H1 (cell line): Measurements from ENCODE around the gene SMG9. TPM values are rescaled to one million over a fixed set of nuclear protein-coding genes. Genes with fewer than 3 reads are reported as not detected.
A peak's percentile ranks its signal among the peaks of the same experiment; 100 is the strongest.

Experiments used
- CTCF ChIA-PET: fragments of 300-600 bp; sonication (Branson Sonifier 250); formaldehyde crosslinking; loops from one replicate; lab custom pipeline; 2021; ENCODE audit not compliant: partially characterized antibody; lab: Charles Lee
- POLR2A ChIA-PET: fragments of 300-600 bp; sonication (Branson Sonifier 250); formaldehyde crosslinking; loops from one replicate; lab custom pipeline; 2021; ENCODE audit warnings: inconsistent platforms; ENCODE audit not compliant: partially characterized antibody; lab: Charles Lee
- DNase-seq, 2 experiments: peaks; one replicate each; pipeline versions ENCODE4 v3.0.0 to v3.0.0-alpha.2; 2010 to 2022; ENCODE audit warnings: low spot score in 2 of 2, low read depth in 1 of 2, mixed read lengths in 1 of 2
- FAIRE-seq: peaks from 2 replicates; lab custom pipeline; 2011; peaks lifted over from hg19 to GRCh38; lab: Jason Lieb, UNC
- H2AFZ ChIP-seq: 2 replicates; pipeline ENCODE4 v1.8.1; 2012; ENCODE audit warnings: low read length, inconsistent platforms
- H2AK5ac ChIP-seq: 2 replicates; pipeline ENCODE4 v1.6.1; 2013; ENCODE audit warnings: low read depth, low read length
- H2BK120ac ChIP-seq: replicated peaks from 2 replicates; pipeline ENCODE3; 2013; ENCODE audit warnings: low read depth, low read length, inconsistent platforms
- H2BK12ac ChIP-seq: 2 replicates; pipeline ENCODE4 v1.6.1; 2013; ENCODE audit warnings: low read depth, low read length
- H2BK15ac ChIP-seq: 2 replicates; pipeline ENCODE4 v1.6.1; 2013; ENCODE audit warnings: low read length
- H2BK20ac ChIP-seq: 2 replicates; pipeline ENCODE4 v1.6.1; 2013; ENCODE audit warnings: low read length
- H2BK5ac ChIP-seq: 2 replicates; pipeline ENCODE4 v1.6.1; 2013; ENCODE audit warnings: low read depth, low read length
- H3K14ac ChIP-seq: 2 replicates; pipeline ENCODE4 v1.6.1; 2013; ENCODE audit warnings: inconsistent platforms; ENCODE audit not compliant: insufficient read length
- H3K18ac ChIP-seq: 2 replicates; pipeline ENCODE4 v1.6.1; 2013; ENCODE audit warnings: low read length; ENCODE audit errors: extremely low read depth
- H3K23ac ChIP-seq: 2 replicates; pipeline ENCODE4 v1.6.1; 2013; ENCODE audit warnings: inconsistent platforms; ENCODE audit not compliant: insufficient read length
- H3K23me2 ChIP-seq: 2 replicates; pipeline ENCODE4 v1.6.1; 2013; ENCODE audit warnings: low read depth, low read length
- H3K27ac ChIP-seq: 2 replicates; pipeline ENCODE4 v1.6.1; 2011; ENCODE audit warnings: low read depth, low read length, inconsistent platforms
- H3K27me3 ChIP-seq, 4 experiments: replicated peaks in 1 of 4; 1 replicate in 1 of 4; 2 replicates in 3 of 4; pipeline versions ENCODE4 v1.6.1 to v1.8.1; 2011 to 2013; ENCODE audit warnings: low read length in 3 of 4, mild to moderate bottlenecking in 3 of 4, inconsistent platforms in 2 of 4, mixed read lengths in 2 of 4, moderate library complexity in 1 of 4; ENCODE audit not compliant: control insufficient read depth in 3 of 4, insufficient read depth in 3 of 4; ENCODE audit errors: extremely low read depth in 1 of 4
- H3K36me3 ChIP-seq, 4 experiments: 2 replicates each; pipeline versions ENCODE4 v1.6.1 to v1.8.1; 2011 to 2013; ENCODE audit warnings: mild to moderate bottlenecking in 4 of 4, low read length in 3 of 4, moderate library complexity in 2 of 4, control low read depth in 1 of 4, inconsistent platforms in 1 of 4; ENCODE audit not compliant: insufficient read depth in 4 of 4, control insufficient read depth in 2 of 4
- H3K4ac ChIP-seq: replicated peaks from 2 replicates; pipeline ENCODE3; 2013; ENCODE audit warnings: low read length, low read depth, mixed read lengths, inconsistent platforms; ENCODE audit not compliant: insufficient read length
- H3K4me1 ChIP-seq, 4 experiments: replicated peaks in 1 of 4; 1 replicate in 1 of 4; 2 replicates in 3 of 4; pipeline versions ENCODE4 v1.6.1 to v1.8.1; 2011 to 2013; ENCODE audit warnings: low read length in 3 of 4, inconsistent platforms in 2 of 4, mixed read lengths in 1 of 4; ENCODE audit not compliant: insufficient read depth in 4 of 4, control insufficient read depth in 3 of 4
- H3K4me2 ChIP-seq, 2 experiments: 2 replicates each; pipeline versions ENCODE4 v1.6.1 to v1.8.1; 2011 to 2013; ENCODE audit warnings: low read depth in 2 of 2, low read length in 2 of 2, control low read depth in 1 of 2, inconsistent platforms in 1 of 2, mild to moderate bottlenecking in 1 of 2; ENCODE audit not compliant: insufficient read depth in 1 of 2
- H3K4me3 ChIP-seq, 4 experiments: fragments of 200-600, 300-600 bp in 1 of 4; sonication (generic), shearing (Covaris generic), sonication (Bioruptor Twin) in 1 of 4; 2 replicates each; pipeline versions ENCODE4 v1.5.1 to v1.8.1; 2011 to 2016; ENCODE audit warnings: low read length in 4 of 4, low read depth in 3 of 4, control low read depth in 2 of 4, inconsistent platforms in 2 of 4, mild to moderate bottlenecking in 2 of 4, mixed read lengths in 1 of 4, moderate library complexity in 1 of 4; ENCODE audit not compliant: insufficient read depth in 2 of 4; ENCODE audit errors: extremely low read depth in 1 of 4
- H3K56ac ChIP-seq: replicated peaks from 2 replicates; pipeline ENCODE3; 2013; ENCODE audit warnings: low read depth, mild to moderate bottlenecking, mixed read lengths, low read length, inconsistent platforms; ENCODE audit not compliant: insufficient read length
- H3K79me1 ChIP-seq: 2 replicates; pipeline ENCODE4 v1.6.1; 2013; ENCODE audit warnings: low read depth, low read length, control low read depth
- H3K79me2 ChIP-seq, 2 experiments: 2 replicates each; pipeline versions ENCODE4 v1.6.1 to v1.8.1; 2012 to 2013; ENCODE audit warnings: low read length in 2 of 2, mild to moderate bottlenecking in 2 of 2, inconsistent platforms in 1 of 2; ENCODE audit not compliant: insufficient read depth in 2 of 2, control insufficient read depth in 1 of 2
- H3K9ac ChIP-seq, 4 experiments: replicated peaks in 1 of 4; 1 replicate in 1 of 4; 2 replicates in 3 of 4; pipeline versions ENCODE4 v1.6.1 to v1.8.1; 2011 to 2013; ENCODE audit warnings: low read depth in 3 of 4, low read length in 3 of 4, control low read depth in 2 of 4, mild to moderate bottlenecking in 2 of 4, moderate library complexity in 2 of 4, inconsistent platforms in 1 of 4; ENCODE audit errors: extremely low read depth in 1 of 4
- H3K9me3 ChIP-seq, 2 experiments: 2 replicates each; pipeline versions ENCODE4 v1.6.1 to v1.8.1; 2012 to 2013; ENCODE audit warnings: mild to moderate bottlenecking in 2 of 2, moderate library complexity in 2 of 2, control low read depth in 1 of 2, inconsistent platforms in 1 of 2, low read depth in 1 of 2, low read length in 1 of 2, mixed read lengths in 1 of 2; ENCODE audit not compliant: insufficient read depth in 2 of 2
- H4K20me1 ChIP-seq, 2 experiments: replicated peaks in 1 of 2; 2 replicates each; pipeline versions ENCODE3 to v1.8.1; 2011 to 2013; ENCODE audit warnings: inconsistent platforms in 2 of 2, low read length in 2 of 2, mild to moderate bottlenecking in 1 of 2; ENCODE audit not compliant: insufficient read depth in 2 of 2, control insufficient read depth in 1 of 2
- H4K5ac ChIP-seq: 2 replicates; pipeline ENCODE4 v1.6.1; 2013; ENCODE audit warnings: low read length, low read depth, mixed read lengths, inconsistent platforms; ENCODE audit not compliant: insufficient read length
- H4K8ac ChIP-seq: 2 replicates; pipeline ENCODE4 v1.8.0; 2013; ENCODE audit warnings: mild to moderate bottlenecking, moderate library complexity, low read length, inconsistent platforms; ENCODE audit not compliant: insufficient read depth; ENCODE audit errors: extremely low read depth
- H4K91ac ChIP-seq: replicated peaks from 2 replicates; pipeline ENCODE3; 2013; ENCODE audit warnings: low read length, mixed read lengths, inconsistent platforms; ENCODE audit not compliant: insufficient read length
- BACH1 ChIP-seq: IDR thresholded peaks from 2 replicates; pipeline ENCODE4 v1.6.1; 2012; ENCODE audit warnings: low read length, improper control_type of control experiment
- CTBP2 ChIP-seq: IDR thresholded peaks from 2 replicates; pipeline ENCODE4 v1.7.0; 2011; ENCODE audit warnings: borderline replicate concordance, mild to moderate bottlenecking, moderate library complexity, mixed read lengths, low read length; ENCODE audit not compliant: insufficient read depth, insufficient read length
- GABPA ChIP-seq: IDR thresholded peaks from 2 replicates; pipeline ENCODE4 v1.6.1; 2011; ENCODE audit warnings: mild to moderate bottlenecking, low read length, moderate library complexity, borderline replicate concordance; ENCODE audit not compliant: insufficient read depth
- RAD21 ChIP-seq, 2 experiments: IDR thresholded peaks in 1 of 2; conservative IDR thresholded peaks in 1 of 2; 2 replicates each; pipeline ENCODE4 v1.6.1; 2011; ENCODE audit warnings: low read depth in 2 of 2, low read length in 2 of 2, improper control_type of control experiment in 1 of 2, inconsistent platforms in 1 of 2, mild to moderate bottlenecking in 1 of 2, moderate library complexity in 1 of 2
- SAP30 ChIP-seq: fragments of 300-600 bp; sonication (generic); IDR thresholded peaks from 2 replicates; pipeline ENCODE4 v1.7.1; 2012; ENCODE audit warnings: low read length, moderate library complexity, mild to moderate bottlenecking, inconsistent platforms; ENCODE audit not compliant: insufficient read depth, insufficient replicate concordance
- SIX5 ChIP-seq: IDR thresholded peaks from 2 replicates; pipeline ENCODE4 v1.6.1; 2011; ENCODE audit warnings: mild to moderate bottlenecking, low read depth, low read length
- SP4 ChIP-seq: IDR thresholded peaks from 2 replicates; pipeline ENCODE4 v1.6.1; 2012; ENCODE audit warnings: low read length, inconsistent platforms
- TAF1 ChIP-seq: IDR thresholded peaks from 2 replicates; pipeline ENCODE4 v1.6.1; 2011; ENCODE audit warnings: mild to moderate bottlenecking, low read depth, low read length
- WGBS, 2 experiments: shearing (Covaris generic) in 1 of 2; methylation state at CpG; one replicate each; pipeline versions ENCODE4 v1.1.6 to v1.1.7; 2013 to 2015; ENCODE audit warnings: low lambda C conversion rate in 2 of 2, mixed read lengths in 2 of 2, inconsistent platforms in 1 of 2, low coverage in 1 of 2, missing lambda C conversion rate in 1 of 2; ENCODE audit not compliant: insufficient replicate concordance in 2 of 2, insufficient coverage in 1 of 2, insufficient read length in 1 of 2; ENCODE audit errors: extremely low coverage in 1 of 2, missing lambda C conversion rate in 1 of 2; 5-methylcytosine and 5-hydroxymethylcytosine counted together
- polyA plus RNA-seq, 7 experiments: library from polyadenylated mRNA; depleted of rRNA in 3 of 7; stranded (reverse) in 5 of 7; unstranded in 2 of 7; fragments of >200 nt in 5 of 7; fragments of 200-250 nt in 2 of 7; gene quantifications; 1 replicate in 5 of 7; 2 replicates in 1 of 7; 4 replicates in 1 of 7; pipeline versions ENCODE4 v1.2.1 to v1.2.3, GENCODE V29; 2011 to 2013; ENCODE audit warnings: missing spikeins in 2 of 7, mixed read lengths in 2 of 7
- total RNA-seq: library from RNA; stranded (reverse); fragmentation: NEBNext Ultra II Directional; extraction: Animal tissue kit (Norgen Biotek cat#: 25700); gene quantifications from 2 replicates; pipeline ENCODE4 v1.2.1, GENCODE V29; 2021
- TF ChIP-seq, protein P1 (sequence below): IDR thresholded peaks from 2 replicates; pipeline ENCODE4 v1.6.1; 2011; ENCODE audit warnings: low read depth, mild to moderate bottlenecking, low read length; ENCODE audit not compliant: insufficient read depth

The SMG9 gene
- total and polyA plus RNA-seq, 2 of the 8 experiments (the other 6 are each of a cell fraction or from before 2014, with no cell fraction given), result 20.4 to 28.7 TPM

DNA sequence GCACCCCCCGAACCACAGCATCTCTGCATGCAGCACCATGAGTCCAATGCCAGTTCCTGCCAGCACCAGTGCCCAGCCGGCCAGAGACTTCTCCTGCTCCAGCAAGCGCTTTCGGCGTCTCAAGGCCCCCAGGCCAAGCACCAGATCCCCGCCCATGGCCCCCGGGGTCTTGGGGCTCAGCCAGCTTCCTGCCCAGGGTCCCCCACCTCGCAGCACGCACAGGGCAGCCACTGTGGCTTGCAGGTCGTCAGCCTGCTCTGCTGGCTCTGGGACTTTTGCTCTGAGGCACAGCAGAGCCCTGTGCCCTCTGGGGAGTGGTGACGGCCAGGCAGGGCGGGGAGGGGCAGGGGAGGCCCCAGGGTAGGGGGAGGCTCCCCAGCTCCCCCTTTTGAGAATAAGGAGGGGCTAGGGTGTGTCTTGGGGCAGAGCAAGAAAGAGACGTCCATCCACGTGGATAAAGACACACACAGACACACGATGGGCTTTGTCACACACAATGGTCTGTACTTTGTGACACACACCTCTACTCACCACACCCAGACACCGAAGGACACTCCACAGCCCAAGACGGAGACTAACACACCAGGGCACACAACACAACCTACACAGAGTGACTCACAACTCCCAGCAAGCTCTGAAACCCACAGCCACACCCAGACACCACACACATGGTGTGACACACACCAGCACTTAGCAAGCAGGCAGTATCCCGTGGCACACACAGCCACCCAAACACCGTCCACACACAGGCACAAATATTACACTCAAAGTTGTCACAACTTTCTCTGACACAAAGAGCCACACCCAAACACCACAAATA is 26.2 kb upstream of the SMG9 start, which contains the start of gene KCNN4:
Gene KCNN4 (minus strand): TSS at position 268 of the 820 bp plus-strand sequence. CDS start 112 bp downstream, at position 156.
- Histone ChIP-seq H3K4me3 (no peak within 1 kb of the TSS), H4K20me1 (peaks cover 0 to 4% of the 10 kb centered on the region in 2 experiments), H3K36me3 (no peaks in the 10 kb centered on the region), H3K56ac (no peak within 1 kb of the TSS), H3K4me1 (peaks cover 0 to 13% (median 6%) of the 10 kb centered on the region in 4 experiments; a peak in 6 of 7 replicates), H3K9me3 (no peaks in the 10 kb centered on the region), H2BK5ac (peak within 1 kb of the TSS; percentile 87; the same call in 1 of the 2 replicates), H2AK5ac (no peak within 1 kb of the TSS), H2AFZ (no peak within 1 kb of the TSS), H3K27ac (no peak within 1 kb of the TSS), H3K14ac (no peak within 1 kb of the TSS), H2BK15ac (peak within 1 kb of the TSS; percentile 88), H3K23me2 (0 out of 2 replicates have a peak, but pooled peaks cover 2% of the 10 kb centered on the region), H2BK12ac (peak within 1 kb of the TSS; percentile 92; the same call in 1 of the 2 replicates), H4K91ac (peak within 1 kb of the TSS; percentile 55), H3K27me3 (no peaks in the 10 kb centered on the region; a peak in 1 of 7 replicates), H3K79me2 (no peaks in the 10 kb centered on the region), H4K8ac (no peak within 1 kb of the TSS; the same call in 1 of the 2 replicates), H2BK20ac (0 out of 2 replicates have a peak within 1 kb of the TSS, but pooled peaks have one; percentile 32), H3K79me1 (no peaks in the 10 kb centered on the region; the same call in 1 of the 2 replicates)
- no peak for DNase-seq
- CTCF ChIA-PET, result interaction anchor here (1.3 to 37.0 kb wide), 2 partner anchors 25 kb away, joined by 3 to 703 read pairs; partner anchors contain the start of gene SMG9
- POLR2A ChIA-PET, result no interaction called here
- TF ChIP-seq CTBP2, result no peak
- no peak for TF ChIP-seq RAD21 (IDR thresholded peaks at IDR 0.05 in 1 of 2, conservative IDR thresholded peaks at IDR 0.05 in 1 of 2; ENCODE audit: low read depth in 2 of 2, low read length in 2 of 2)
- TF ChIP-seq SIX5, result no peak
- TF ChIP-seq, protein P1, sequence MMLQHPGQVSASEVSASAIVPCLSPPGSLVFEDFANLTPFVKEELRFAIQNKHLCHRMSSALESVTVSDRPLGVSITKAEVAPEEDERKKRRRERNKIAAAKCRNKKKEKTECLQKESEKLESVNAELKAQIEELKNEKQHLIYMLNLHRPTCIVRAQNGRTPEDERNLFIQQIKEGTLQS, result no peak
- TF ChIP-seq SAP30, result no peak
- TF ChIP-seq SP4, result no peak
- TF ChIP-seq TAF1, result no peak
- no peak for TF ChIP-seq GABPA
- TF ChIP-seq BACH1, result no peak
- TF ChIP-seq, all 59 proteins: peak for 0
- no peak for FAIRE-seq
- Histone ChIP-seq H3K18ac (no peak within 1 kb of the TSS), H3K23ac (no peak within 1 kb of the TSS), H2BK120ac (no peak within 1 kb of the TSS), H3K4me2 (no peak within 1 kb of the TSS), H3K9ac (no peak within 1 kb of the TSS), H3K4ac (peak within 1 kb of the TSS; percentile 66), H4K5ac (no peak within 1 kb of the TSS)
- WGBS, 2 experiments, result 67% methylated on average over 18 of the region's 19 CpGs; no CpG with 5 or more reads in 1 of the 2 experiments
